ENCODE data around the gene NFYA. TPM values are rescaled to one million over a fixed set of nuclear protein-coding genes. Genes with fewer than 3 reads are reported as not detected.

NFYA gene
- polyA plus RNA-seq, 1 donor from 2014 or later, result 22.1 TPM

- no peak overlapping the region for H3K4me2 ChIP-seq (ENCODE audit: low read length)
- no peaks in the 10 kb centered on the region for H3K79me2 ChIP-seq (replicated peaks; ENCODE audit: insufficient read depth, low read length)
- no peaks in the 10 kb centered on the region for H3K36me3 ChIP-seq (ENCODE audit: insufficient read depth, low read length)
- no peak overlapping the region for H2AFZ ChIP-seq (ENCODE audit: low read depth, low read length)
- no peaks in the 10 kb centered on the region for H3K9me2 ChIP-seq (ENCODE audit: insufficient read depth, low read length)
- H4K20me1 ChIP-seq (ENCODE audit: insufficient read depth), result no peaks in the 10 kb centered on the region
- H3K4me3 ChIP-seq (ENCODE audit: low read length), result no peak overlapping the region
- no peak overlapping the region for H3K27ac ChIP-seq (ENCODE audit: low read length)
- no peak for TF ChIP-seq EP300 (conservative IDR thresholded peaks at IDR 0.05; ENCODE audit: poor library complexity, severe bottlenecking)
- no peak for TF ChIP-seq EZH2 (IDR thresholded peaks at IDR 0.05; ENCODE audit: borderline replicate concordance, insufficient read depth, low read length, poor library complexity, severe bottlenecking)
- TF ChIP-seq, protein P1, sequence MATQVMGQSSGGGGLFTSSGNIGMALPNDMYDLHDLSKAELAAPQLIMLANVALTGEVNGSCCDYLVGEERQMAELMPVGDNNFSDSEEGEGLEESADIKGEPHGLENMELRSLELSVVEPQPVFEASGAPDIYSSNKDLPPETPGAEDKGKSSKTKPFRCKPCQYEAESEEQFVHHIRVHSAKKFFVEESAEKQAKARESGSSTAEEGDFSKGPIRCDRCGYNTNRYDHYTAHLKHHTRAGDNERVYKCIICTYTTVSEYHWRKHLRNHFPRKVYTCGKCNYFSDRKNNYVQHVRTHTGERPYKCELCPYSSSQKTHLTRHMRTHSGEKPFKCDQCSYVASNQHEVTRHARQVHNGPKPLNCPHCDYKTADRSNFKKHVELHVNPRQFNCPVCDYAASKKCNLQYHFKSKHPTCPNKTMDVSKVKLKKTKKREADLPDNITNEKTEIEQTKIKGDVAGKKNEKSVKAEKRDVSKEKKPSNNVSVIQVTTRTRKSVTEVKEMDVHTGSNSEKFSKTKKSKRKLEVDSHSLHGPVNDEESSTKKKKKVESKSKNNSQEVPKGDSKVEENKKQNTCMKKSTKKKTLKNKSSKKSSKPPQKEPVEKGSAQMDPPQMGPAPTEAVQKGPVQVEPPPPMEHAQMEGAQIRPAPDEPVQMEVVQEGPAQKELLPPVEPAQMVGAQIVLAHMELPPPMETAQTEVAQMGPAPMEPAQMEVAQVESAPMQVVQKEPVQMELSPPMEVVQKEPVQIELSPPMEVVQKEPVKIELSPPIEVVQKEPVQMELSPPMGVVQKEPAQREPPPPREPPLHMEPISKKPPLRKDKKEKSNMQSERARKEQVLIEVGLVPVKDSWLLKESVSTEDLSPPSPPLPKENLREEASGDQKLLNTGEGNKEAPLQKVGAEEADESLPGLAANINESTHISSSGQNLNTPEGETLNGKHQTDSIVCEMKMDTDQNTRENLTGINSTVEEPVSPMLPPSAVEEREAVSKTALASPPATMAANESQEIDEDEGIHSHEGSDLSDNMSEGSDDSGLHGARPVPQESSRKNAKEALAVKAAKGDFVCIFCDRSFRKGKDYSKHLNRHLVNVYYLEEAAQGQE (IDR thresholded peaks at IDR 0.05; ENCODE audit: borderline replicate concordance), result no peak
- TF ChIP-seq TAF1 (IDR thresholded peaks at IDR 0.05; ENCODE audit: low read depth), result no peak
- TF ChIP-seq RAD21 (conservative IDR thresholded peaks at IDR 0.05), result no peak
- TF ChIP-seq, protein P2, sequence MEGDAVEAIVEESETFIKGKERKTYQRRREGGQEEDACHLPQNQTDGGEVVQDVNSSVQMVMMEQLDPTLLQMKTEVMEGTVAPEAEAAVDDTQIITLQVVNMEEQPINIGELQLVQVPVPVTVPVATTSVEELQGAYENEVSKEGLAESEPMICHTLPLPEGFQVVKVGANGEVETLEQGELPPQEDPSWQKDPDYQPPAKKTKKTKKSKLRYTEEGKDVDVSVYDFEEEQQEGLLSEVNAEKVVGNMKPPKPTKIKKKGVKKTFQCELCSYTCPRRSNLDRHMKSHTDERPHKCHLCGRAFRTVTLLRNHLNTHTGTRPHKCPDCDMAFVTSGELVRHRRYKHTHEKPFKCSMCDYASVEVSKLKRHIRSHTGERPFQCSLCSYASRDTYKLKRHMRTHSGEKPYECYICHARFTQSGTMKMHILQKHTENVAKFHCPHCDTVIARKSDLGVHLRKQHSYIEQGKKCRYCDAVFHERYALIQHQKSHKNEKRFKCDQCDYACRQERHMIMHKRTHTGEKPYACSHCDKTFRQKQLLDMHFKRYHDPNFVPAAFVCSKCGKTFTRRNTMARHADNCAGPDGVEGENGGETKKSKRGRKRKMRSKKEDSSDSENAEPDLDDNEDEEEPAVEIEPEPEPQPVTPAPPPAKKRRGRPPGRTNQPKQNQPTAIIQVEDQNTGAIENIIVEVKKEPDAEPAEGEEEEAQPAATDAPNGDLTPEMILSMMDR (IDR thresholded peaks at IDR 0.05; ENCODE audit: poor library complexity, severe bottlenecking), result no peak
- no peaks in the 10 kb centered on the region for H3F3A ChIP-seq (ENCODE audit: insufficient read depth, low read length, poor library complexity, severe bottlenecking)
- no peaks in the 10 kb centered on the region for H3K9me3 ChIP-seq (ENCODE audit: low read length)
- peaks cover 11% of the 10 kb centered on the region for H3K27me3 ChIP-seq (ENCODE audit: insufficient read depth, low read depth, low read length)
- no peak overlapping the region for H3K9ac ChIP-seq (ENCODE audit: low read length)
These were observed 46.7 kb upstream of the NFYA start for GRCh38 chr6:41025966-41026530.

DNA sequence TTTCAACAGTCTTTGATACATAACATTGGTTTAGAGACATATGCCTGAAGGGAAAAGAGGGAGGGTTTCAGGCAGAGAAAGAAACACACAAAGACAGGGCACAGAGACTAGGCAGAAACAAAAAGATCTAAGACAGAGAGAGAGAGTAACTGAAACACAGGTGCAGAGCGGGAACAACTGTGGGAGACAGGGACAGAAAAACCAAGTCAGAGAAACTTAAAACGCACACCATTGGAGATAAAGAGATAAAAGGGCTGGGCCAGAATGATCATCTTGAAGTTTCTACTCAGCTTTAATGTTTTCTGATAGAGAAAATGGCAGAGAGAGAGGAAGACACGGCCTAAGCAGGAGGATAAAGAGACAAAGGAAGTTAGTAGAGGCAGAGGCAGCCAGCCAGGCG lies 45.5 kb upstream of the NFYA start:
- no peaks in the 10 kb centered on the region for H3K79me2 ChIP-seq (replicated peaks; ENCODE audit: insufficient read depth, low read length)
- no peaks in the 10 kb centered on the region for H3K9me2 ChIP-seq (ENCODE audit: insufficient read depth, low read length)
- H3K27ac ChIP-seq (ENCODE audit: low read length), result no peak overlapping the region
- no peak overlapping the region for H3K4me2 ChIP-seq (ENCODE audit: low read length)
- H2AFZ ChIP-seq (ENCODE audit: low read depth, low read length), result no peak overlapping the region
- H3K4me3 ChIP-seq (ENCODE audit: low read length), result no peak overlapping the region
- H3K9ac ChIP-seq (ENCODE audit: low read length), result no peak overlapping the region
- H3K27me3 ChIP-seq (ENCODE audit: insufficient read depth, low read depth, low read length), result peaks cover 11% of the 10 kb centered on the region
- no peaks in the 10 kb centered on the region for H3K9me3 ChIP-seq (ENCODE audit: low read length)
- H3F3A ChIP-seq (ENCODE audit: insufficient read depth, low read length, poor library complexity, severe bottlenecking), result no peaks in the 10 kb centered on the region
- H4K20me1 ChIP-seq (ENCODE audit: insufficient read depth), result no peaks in the 10 kb centered on the region
- no peaks in the 10 kb centered on the region for H3K36me3 ChIP-seq (ENCODE audit: insufficient read depth, low read length)
- TF ChIP-seq TAF1 (IDR thresholded peaks at IDR 0.05; ENCODE audit: low read depth) (no peak), POLR2AphosphoS5 (IDR thresholded peaks at IDR 0.05) (no peak), MXI1 (conservative IDR thresholded peaks at IDR 0.05; ENCODE audit: poor library complexity, severe bottlenecking) (no peak), EZH2 (IDR thresholded peaks at IDR 0.05; ENCODE audit: borderline replicate concordance, insufficient read depth, low read length, poor library complexity, severe bottlenecking) (no peak), EP300 (conservative IDR thresholded peaks at IDR 0.05; ENCODE audit: poor library complexity, severe bottlenecking) (no peak), SMC3 (conservative IDR thresholded peaks at IDR 0.05; ENCODE audit: poor library complexity) (no peak), RAD21 (conservative IDR thresholded peaks at IDR 0.05) (no peak)
- TF ChIP-seq, protein P1 (IDR thresholded peaks at IDR 0.05; ENCODE audit: borderline replicate concordance), result no peak
- TF ChIP-seq, protein P2 (IDR thresholded peaks at IDR 0.05; ENCODE audit: poor library complexity, severe bottlenecking), result no peak

Measured in neural cell (in vitro differentiated cells).